Activated CD4-positive, alpha-beta T cell treated with anti-CD3 and anti-CD28 coated beads for 24 hours (primary cell): ENCODE measurements around the gene ANKRD18B.
"Not testable (repeated sequence)": the region's sequence is repeated elsewhere in the genome, so short reads cannot be mapped to it uniquely, and the experiment has no call there.

Experiments
- DNase-seq, 2 donors: peaks; one replicate each; pipeline ENCODE4 v3.0.0-alpha.2; 2020; ENCODE audit warnings: low read depth in 2 of 2

Gene ANKRD18B

GRCh38 chr9:33533958-33534357, 9.9 kb downstream of the ANKRD18B start:
- not testable (repeated sequence) for DNase-seq

- DNase-seq: no peak
Measured at GRCh38 chr9:33535541-33535940, 11.5 kb downstream of the ANKRD18B start.

DNA sequence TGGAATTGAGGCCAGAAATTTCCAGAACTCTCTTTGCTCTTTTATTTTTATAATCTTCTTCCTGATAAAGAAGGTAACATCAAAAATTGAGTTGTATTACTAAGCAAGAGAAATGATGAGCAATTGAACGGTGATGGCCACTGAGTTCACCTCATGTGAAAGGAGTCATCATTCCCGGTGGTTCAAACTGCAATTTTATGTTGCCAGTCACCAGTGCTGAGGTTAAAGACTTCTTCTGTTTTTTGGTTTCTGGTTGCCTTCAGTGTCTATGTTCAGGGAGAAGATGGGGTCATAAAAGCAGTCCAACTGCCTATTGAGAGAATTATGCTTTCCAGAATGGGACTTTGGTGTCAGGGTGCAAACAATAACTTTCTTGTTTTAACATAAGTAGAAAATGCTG, 19.4 kb downstream of the ANKRD18B start:
- not testable (repeated sequence) for DNase-seq

- DNase-seq: not testable (repeated sequence)
Measured at GRCh38 chr9:33545715-33546114, 21.7 kb downstream of the ANKRD18B start.

DNA sequence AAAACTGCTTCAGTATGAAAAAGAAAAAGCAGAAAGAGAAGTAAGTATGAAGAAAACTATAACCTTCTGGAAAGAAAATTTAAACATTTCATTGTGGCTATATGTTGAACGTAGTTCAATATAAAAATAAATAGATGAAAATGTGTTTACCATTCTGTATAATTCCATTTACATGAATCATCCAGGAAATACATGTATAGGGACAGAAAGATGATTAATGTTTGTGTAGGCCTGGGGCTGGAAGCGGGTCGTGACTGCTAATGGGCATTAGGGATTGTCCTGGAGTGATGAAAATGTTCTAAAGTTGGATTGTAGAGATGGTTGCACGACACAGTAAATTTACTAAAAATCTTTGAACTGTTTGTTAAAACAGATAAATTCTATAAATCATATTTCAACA, 24.8 kb downstream of the ANKRD18B start:
- not testable (repeated sequence) for DNase-seq

DNA sequence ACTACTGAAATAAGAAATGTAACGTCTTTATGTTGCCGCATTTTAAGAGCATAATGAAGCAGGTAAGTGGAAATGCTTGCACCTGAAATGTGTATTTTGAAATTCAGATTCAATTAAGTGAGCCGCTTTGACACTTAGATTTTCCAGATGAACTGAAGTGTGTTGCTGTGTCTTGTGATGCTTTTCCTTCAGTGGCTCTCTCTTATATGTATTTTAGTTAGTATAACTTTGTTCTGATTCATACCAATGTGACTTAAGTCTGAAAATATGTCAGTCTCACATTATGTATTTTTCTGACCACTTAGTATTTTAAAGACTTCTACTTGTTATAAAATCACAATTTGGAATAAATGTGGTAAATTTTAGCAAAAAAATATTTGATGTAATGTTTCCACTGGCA, 25.4 kb downstream of the ANKRD18B start:
- not testable (repeated sequence) for DNase-seq

DNA sequence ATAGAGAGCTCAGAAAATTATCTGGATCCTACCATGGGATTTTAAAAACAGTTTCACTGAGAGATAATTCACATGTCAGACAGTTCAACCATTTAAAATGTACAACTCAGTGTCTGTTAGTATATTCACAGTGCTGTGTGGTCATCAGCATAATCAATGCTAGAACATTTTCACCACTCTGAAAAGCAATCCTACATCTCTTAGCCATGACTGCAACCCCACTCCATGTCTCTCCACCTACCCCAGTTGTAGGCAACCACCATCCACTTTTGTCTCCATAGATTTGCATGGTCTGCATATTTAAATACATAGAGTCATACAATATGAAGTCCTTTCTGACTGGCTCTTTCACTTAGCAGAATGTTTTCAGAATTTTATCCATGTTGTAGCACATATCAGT, 27.1 kb downstream of the ANKRD18B start:
- not testable (repeated sequence) for DNase-seq

DNA sequence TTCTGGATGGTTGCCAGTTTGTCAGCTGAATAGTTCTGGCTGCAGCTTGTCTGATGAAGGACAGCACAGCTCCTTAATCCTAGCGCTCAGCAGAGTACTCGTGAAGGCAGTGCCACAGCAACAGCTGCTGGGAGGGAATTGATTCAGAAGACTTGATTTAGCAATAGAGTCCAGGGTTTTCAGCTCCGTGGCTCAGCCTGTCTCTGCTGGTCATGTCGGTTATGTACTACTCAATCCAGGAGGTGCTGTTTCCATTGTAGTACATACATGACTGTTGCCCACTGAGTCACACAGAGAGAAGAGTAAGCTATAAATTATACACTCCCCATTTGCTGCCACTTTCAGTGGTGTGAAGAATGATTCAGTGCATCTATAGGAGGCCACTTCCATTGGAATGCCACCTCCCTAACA, 28.3 kb downstream of the ANKRD18B start:
- DNase-seq: not testable (repeated sequence)

DNA sequence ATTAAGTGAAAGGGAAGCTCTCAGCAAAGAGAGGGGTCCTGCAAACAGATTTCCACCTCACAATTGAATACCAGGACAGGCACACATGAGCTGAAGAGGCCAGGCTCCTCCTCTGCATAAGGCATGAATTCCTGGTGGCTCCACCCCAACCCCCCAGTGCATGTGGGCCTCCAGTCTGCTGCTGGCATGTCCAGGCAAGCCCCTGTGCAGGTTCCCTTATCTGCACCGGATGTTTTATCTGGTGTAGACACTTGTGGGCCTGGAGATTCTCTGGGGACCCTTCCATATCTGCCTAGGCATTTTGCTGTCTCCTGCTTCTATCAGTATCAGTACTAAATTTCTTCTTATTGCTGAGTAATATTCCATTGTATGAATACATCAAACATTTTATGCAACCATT, 36.2 kb downstream of the ANKRD18B start:
- DNase-seq: not testable (repeated sequence)

- DNase-seq: not testable (repeated sequence)
Measured at GRCh38 chr9:33562196-33562595, 38.1 kb downstream of the ANKRD18B start.

- DNase-seq: not testable (repeated sequence)
Measured at GRCh38 chr9:33567776-33568175, 43.7 kb downstream of the ANKRD18B start.

DNA sequence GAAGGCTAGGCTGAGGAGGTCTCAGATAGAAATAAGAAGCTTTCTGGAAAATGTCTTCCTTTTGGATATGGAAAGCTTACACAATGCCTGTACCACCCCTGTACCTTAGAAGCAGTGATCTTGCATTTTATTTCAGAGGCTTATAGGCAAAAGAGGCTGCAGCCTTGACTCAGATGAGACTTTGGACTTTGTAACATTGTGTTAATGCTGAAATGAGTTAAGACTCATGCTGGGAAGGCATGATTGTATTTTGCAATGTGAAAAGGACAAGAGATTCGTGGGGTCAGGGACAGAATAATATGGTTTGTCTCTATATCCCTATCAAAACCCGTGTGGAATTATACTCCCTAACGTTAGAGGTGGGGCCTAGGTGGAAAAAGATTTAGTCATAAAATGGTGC, 53.7 kb downstream of the ANKRD18B start:
- DNase-seq: not testable (repeated sequence)

GRCh38 chr9:33579996-33580395, 55.9 kb downstream of the ANKRD18B start:
- not testable (repeated sequence) for DNase-seq

- DNase-seq: not testable (repeated sequence)
Measured at GRCh38 chr9:33582686-33583085, 58.6 kb downstream of the ANKRD18B start.

DNA sequence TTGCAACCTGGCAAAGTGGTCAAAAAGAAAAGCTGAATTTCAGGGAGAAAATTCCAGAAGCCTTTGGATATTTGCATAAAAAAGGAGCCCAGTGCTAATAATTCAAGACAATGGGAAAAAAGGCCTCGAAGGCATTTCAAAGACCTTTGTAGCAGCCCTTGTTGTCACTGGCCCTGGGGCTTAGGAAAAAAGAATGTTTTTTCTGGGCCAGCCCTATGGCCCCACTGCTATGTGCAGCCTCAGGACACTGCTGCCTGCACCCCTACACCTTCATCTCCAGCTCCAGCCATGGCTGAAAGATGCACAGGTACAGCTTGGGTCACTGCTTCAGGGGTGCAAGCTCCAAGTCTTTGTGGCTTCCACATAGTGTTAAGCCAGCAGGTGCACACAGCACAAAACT, 62.1 kb downstream of the ANKRD18B start:
- not testable (repeated sequence) for DNase-seq

- not testable (repeated sequence) for DNase-seq
Measured at GRCh38 chr9:33587799-33588198, 63.7 kb downstream of the ANKRD18B start.

DNA sequence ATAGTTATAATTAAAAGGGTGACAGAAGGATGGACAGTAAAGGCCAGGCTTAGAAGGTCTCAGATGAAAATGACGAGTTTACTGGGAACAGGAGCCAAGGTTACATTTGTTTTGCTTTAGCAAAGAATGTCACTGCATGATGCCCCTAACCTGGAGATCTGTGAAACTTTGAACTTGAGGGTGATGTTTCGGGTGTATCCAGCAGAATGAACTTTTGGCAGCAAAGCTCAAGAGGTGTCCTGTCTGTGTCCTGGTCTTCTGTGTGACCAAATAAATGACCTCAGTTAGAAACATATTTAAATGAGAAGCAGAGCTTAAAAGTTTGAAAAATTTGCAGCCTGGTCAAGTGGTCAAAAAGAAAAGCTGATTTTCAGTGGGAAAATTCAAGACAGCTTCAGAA, 64.8 kb downstream of the ANKRD18B start:
- DNase-seq: not testable (repeated sequence)

DNA sequence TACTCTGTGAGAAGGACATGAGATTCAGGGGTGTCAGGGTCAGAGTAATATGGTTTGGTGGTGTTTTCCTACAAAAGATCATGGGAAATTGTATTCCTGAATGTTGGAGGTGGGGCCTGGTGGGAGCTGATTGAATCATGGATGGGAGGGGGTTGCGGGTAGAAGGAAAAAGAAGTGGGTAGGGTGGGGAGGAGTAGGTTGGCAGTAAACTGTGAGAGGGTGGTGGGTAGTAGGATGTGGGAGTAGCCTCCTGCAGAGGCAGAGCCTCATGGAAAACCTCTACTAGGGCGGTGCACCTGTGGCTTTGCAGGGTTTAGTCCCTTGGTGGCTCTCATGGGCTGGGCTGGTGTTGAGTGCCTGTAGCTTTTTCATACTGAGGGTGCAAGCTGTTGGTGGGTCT, 66.8 kb downstream of the ANKRD18B start:
- not testable (repeated sequence) for DNase-seq

GRCh38 chr9:33596974-33597373, 72.9 kb downstream of the ANKRD18B start:
- DNase-seq: not testable (repeated sequence)

- not testable (repeated sequence) for DNase-seq
Measured at GRCh38 chr9:33597386-33597785, 73.3 kb downstream of the ANKRD18B start.

DNA sequence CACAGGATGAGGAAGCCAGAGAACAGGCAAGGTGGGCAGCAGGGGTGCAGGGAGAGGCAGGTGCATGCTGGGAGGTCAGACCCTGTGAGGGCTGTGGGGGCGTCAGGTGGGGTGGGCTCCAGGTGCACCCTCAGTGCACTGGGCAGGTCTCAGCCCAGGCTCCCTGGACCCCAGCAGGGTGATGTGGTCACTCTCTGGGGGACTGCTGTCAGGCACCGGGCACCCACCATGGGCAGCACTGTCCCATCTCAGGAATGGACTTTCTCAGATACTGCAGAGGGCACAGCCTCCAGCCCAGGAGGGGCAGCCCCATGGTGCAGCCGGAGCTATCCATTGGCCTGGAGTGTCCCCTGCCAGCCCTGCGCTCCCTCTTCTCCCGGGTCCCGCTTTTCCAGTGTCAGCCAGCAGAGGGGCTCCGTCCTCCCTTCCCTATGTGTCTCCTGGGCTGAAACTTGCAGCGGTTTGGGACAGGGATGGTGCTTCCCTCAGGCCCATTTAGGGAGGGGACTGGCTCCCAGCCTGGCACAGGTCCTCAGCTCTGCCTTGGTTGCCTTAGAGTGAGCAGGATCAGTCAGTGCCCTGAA, 74.8 kb downstream of the ANKRD18B start:
- not testable (repeated sequence) for DNase-seq

- not testable (repeated sequence) for DNase-seq
Measured at GRCh38 chr9:33600911-33601310, 76.9 kb downstream of the ANKRD18B start.

DNA sequence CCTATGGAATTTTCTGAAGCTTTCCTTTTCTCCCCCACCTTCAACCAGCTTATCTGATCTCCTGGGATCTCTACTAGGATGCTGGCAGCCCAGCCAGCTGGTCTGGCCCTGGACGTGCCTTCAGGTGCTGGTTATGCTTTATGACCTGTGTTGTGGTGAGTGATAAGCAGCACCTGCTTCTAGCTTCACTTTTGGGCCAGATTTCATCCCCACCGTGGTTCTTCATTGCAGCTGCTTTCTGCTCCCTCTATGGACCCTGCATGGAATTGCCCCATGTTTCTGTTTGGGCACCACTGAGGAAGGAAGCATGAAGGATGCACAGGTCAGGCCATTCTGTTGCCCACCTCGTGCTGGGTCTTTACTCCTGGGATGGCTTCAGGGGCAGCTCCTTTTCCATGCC, 80.2 kb downstream of the ANKRD18B start:
- DNase-seq: not testable (repeated sequence)

GRCh38 chr9:33604936-33605335, 80.9 kb downstream of the ANKRD18B start:
- not testable (repeated sequence) for DNase-seq
